ENCODE results near the gene MAPT.

GRCh38 chr17:45958994-45959665 lies 64.8 kb downstream of the MAPT start:
- no peak for TF ChIP-seq GABPA (IDR thresholded peaks at IDR 0.05; ENCODE audit: low read depth, low read length)
- no peak for TF ChIP-seq GABPA (CRISPR knock-in tag; IDR thresholded peaks at IDR 0.05; ENCODE audit: low read depth)
- TF ChIP-seq KDM1A (CRISPR knock-in tag; IDR thresholded peaks at IDR 0.05) = no peak
- TF ChIP-seq, protein P1, sequence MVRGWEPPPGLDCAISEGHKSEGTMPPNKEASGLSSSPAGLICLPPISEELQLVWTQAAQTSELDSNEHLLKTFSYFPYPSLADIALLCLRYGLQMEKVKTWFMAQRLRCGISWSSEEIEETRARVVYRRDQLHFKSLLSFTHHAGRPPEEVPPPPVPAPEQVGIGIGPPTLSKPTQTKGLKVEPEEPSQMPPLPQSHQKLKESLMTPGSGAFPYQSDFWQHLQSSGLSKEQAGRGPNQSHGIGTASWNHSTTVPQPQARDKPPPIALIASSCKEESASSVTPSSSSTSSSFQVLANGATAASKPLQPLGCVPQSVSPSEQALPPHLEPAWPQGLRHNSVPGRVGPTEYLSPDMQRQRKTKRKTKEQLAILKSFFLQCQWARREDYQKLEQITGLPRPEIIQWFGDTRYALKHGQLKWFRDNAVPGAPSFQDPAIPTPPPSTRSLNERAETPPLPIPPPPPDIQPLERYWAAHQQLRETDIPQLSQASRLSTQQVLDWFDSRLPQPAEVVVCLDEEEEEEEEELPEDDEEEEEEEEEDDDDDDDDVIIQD (CRISPR knock-in tag; IDR thresholded peaks at IDR 0.05; ENCODE audit: low read depth) = no peak
- no peak for TF ChIP-seq CTCF (CRISPR knock-in tag; IDR thresholded peaks at IDR 0.05)
- TF ChIP-seq, protein P2, sequence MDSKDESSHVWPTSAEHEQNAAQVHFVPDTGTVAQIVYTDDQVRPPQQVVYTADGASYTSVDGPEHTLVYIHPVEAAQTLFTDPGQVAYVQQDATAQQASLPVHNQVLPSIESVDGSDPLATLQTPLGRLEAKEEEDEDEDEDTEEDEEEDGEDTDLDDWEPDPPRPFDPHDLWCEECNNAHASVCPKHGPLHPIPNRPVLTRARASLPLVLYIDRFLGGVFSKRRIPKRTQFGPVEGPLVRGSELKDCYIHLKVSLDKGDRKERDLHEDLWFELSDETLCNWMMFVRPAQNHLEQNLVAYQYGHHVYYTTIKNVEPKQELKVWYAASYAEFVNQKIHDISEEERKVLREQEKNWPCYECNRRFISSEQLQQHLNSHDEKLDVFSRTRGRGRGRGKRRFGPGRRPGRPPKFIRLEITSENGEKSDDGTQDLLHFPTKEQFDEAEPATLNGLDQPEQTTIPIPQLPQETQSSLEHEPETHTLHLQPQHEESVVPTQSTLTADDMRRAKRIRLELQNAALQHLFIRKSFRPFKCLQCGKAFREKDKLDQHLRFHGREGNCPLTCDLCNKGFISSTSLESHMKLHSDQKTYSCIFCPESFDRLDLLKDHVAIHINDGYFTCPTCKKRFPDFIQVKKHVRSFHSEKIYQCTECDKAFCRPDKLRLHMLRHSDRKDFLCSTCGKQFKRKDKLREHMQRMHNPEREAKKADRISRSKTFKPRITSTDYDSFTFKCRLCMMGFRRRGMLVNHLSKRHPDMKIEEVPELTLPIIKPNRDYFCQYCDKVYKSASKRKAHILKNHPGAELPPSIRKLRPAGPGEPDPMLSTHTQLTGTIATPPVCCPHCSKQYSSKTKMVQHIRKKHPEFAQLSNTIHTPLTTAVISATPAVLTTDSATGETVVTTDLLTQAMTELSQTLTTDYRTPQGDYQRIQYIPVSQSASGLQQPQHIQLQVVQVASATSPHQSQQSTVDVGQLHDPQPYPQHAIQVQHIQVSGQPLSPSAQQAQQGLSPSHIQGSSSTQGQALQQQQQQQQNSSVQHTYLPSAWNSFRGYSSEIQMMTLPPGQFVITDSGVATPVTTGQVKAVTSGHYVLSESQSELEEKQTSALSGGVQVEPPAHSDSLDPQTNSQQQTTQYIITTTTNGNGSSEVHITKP (CRISPR knock-in tag; IDR thresholded peaks at IDR 0.05; ENCODE audit: low read depth) = no peak

All from HepG2 (cell line).